Uterus (tissue), 2 donors: Measurements from ENCODE around the gene ADIRF.

ENCODE experiments used
- POLR2A ChIP-seq, 2 donors: fragments of 450-650 bp; IDR thresholded peaks; one replicate each; pipeline ENCODE4 v1.6.1; 2016; ENCODE audit warnings: antibody characterized with exemption in 2 of 2, mild to moderate bottlenecking in 1 of 2, moderate library complexity in 1 of 2
- TF ChIP-seq, protein P1 (sequence below), 4 experiments: fragments of 200-600 bp in 2 of 4; fragments of 450-650 bp in 2 of 4; sonication (generic) in 2 of 4; IDR thresholded peaks; one replicate each; pipeline ENCODE4 v1.5.1; 2016 to 2019; ENCODE audit warnings: antibody characterized with exemption in 4 of 4, mild to moderate bottlenecking in 2 of 4, moderate library complexity in 1 of 4

DNA sequence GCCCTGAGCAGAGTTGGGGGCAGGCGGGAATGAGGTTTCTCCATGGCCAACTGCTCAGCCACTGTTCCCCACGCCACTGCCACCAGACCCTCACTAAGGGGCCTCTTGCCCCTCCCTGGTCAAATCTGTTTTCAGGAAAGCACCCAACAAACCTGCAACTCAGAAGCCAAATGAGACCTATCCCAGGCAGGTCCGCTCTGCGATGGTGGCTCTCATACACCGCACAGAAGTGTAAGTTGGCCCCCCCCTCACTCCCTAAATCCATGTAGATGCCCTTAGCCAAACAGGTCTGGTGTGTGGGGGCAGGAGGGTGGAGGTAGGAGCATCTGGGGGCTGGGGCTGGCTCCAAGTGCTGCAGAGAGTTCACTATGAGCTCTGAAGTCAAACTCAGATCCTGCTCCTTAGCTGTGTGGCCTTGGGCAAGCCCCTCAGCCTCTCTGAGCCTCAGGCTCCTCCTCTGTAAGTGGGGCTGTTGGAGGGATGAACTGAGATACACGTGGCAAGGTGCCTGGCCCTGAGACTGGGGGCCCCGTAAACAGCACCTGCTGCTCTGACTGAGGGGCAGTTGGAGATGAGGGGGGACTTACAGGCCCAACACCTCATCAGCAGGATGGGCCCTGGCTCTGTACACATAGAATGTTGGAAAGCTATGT is 12.0 kb upstream of the ADIRF start:
- TF ChIP-seq, protein P1, sequence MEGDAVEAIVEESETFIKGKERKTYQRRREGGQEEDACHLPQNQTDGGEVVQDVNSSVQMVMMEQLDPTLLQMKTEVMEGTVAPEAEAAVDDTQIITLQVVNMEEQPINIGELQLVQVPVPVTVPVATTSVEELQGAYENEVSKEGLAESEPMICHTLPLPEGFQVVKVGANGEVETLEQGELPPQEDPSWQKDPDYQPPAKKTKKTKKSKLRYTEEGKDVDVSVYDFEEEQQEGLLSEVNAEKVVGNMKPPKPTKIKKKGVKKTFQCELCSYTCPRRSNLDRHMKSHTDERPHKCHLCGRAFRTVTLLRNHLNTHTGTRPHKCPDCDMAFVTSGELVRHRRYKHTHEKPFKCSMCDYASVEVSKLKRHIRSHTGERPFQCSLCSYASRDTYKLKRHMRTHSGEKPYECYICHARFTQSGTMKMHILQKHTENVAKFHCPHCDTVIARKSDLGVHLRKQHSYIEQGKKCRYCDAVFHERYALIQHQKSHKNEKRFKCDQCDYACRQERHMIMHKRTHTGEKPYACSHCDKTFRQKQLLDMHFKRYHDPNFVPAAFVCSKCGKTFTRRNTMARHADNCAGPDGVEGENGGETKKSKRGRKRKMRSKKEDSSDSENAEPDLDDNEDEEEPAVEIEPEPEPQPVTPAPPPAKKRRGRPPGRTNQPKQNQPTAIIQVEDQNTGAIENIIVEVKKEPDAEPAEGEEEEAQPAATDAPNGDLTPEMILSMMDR (IDR thresholded peaks at IDR 0.05): no peak
- no peak for TF ChIP-seq POLR2A (IDR thresholded peaks at IDR 0.05)
